Nephron progenitor cell (in vitro differentiated cells): Measurements from ENCODE around the gene EBF3.

Source experiments
- DNase-seq: peaks from one replicate; pipeline ENCODE4 v3.0.0; 2021
- H3K27ac Mint-ChIP-seq: 2 replicates; pipeline ENCODE4 v1.8.0; 2021; ENCODE audit warnings: mild to moderate bottlenecking, moderate library complexity, mixed read lengths
- H3K27me3 Mint-ChIP-seq: 2 replicates; pipeline ENCODE4 v1.8.0; 2021; ENCODE audit warnings: mild to moderate bottlenecking, low read depth, mixed read lengths; ENCODE audit not compliant: poor library complexity
- H3K36me3 Mint-ChIP-seq: 2 replicates; pipeline ENCODE4 v1.8.0; 2021; ENCODE audit warnings: low read depth, mixed read lengths
- H3K4me1 Mint-ChIP-seq: 2 replicates; pipeline ENCODE4 v1.8.0; 2021; ENCODE audit warnings: mixed read lengths
- H3K4me3 Mint-ChIP-seq: 2 replicates; pipeline ENCODE4 v1.8.0; 2021; ENCODE audit warnings: mild to moderate bottlenecking, moderate library complexity, mixed read lengths
- H3K9me3 Mint-ChIP-seq: 2 replicates; pipeline ENCODE4 v1.8.0; 2021; ENCODE audit warnings: mild to moderate bottlenecking, moderate library complexity, mixed read lengths
- CTCF ChIP-seq: fragments of 200-600 bp; sonication (generic); IDR thresholded peaks from 2 replicates; pipeline ENCODE4 v1.5.0; 2021; ENCODE audit warnings: antibody characterized with exemption

EBF3 gene

DNA sequence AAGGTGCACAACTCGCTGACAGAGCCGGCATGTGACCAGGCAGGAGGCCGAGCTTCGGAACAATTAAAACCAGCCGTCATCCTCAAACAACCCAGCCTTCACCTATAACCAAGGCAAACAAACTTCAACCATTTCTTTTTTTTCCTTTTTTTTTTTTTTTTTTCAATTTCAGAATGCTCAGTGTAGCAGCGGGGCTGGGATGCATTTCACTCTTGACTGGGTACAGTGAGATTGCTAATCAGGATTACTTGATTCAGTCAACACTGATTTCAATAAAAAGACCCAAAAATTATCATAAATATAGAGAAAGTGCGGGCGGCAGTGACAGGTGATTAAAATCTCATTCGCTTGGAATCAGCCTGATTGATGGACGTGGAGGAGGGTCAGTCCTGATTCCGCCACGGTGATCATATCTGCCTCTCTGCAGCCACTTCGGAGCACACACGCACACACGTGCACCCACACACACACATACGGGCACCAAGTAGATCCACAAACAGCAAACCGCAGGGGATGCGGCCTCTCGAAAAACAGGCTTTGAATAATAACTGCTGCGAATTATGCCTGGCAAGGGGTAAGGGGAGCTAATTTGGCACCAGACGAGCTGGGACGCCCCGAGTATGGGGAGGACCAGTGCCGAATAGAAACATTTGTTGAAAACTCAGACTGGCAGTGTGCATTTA, 31.2 kb downstream of the EBF3 start:
- peaks cover 21% of the 10 kb centered on the region for H3K4me1 Mint-ChIP-seq
- no peak overlapping the region for H3K4me3 Mint-ChIP-seq
- H3K36me3 Mint-ChIP-seq: peaks cover 2% of the 10 kb centered on the region
- H3K9me3 Mint-ChIP-seq: no peaks in the 10 kb centered on the region
- TF ChIP-seq CTCF: no peak
- DNase-seq: no peak
- H3K27ac Mint-ChIP-seq: no peak overlapping the region
- H3K27me3 Mint-ChIP-seq: peaks cover 4% of the 10 kb centered on the region

DNA sequence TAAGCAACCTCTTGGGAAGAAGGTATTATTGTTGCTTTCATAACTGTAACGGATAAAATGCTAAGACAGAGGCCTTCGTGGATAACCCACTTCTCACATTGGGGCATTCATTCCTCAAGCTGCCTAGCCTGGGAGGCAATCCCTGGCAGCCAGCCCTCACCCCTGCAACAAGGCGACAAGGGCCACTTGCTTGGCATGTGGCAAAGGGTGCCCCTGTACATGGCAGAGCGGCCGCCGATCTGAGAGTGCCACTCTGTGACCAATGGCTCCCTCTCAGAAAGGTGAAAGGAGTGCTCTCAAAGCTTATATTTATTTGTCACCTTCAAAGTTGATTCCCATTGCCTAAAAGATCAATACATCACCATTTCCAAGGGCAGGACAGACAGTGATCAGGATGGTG, 31.9 kb downstream of the EBF3 start:
- H3K9me3 Mint-ChIP-seq: no peaks in the 10 kb centered on the region
- H3K4me1 Mint-ChIP-seq: peaks cover 28% of the 10 kb centered on the region
- no peak for TF ChIP-seq CTCF
- H3K4me3 Mint-ChIP-seq: no peak overlapping the region
- DNase-seq: no peak
- H3K36me3 Mint-ChIP-seq: no peaks in the 10 kb centered on the region
- H3K27ac Mint-ChIP-seq: no peak overlapping the region
- H3K27me3 Mint-ChIP-seq: peaks cover 4% of the 10 kb centered on the region

- Mint-ChIP-seq H3K27me3 (peaks cover 3% of the 10 kb centered on the region), H3K4me3 (no peak overlapping the region), H3K36me3 (peaks cover 6% of the 10 kb centered on the region), H3K4me1 (peaks cover 29% of the 10 kb centered on the region), H3K9me3 (no peaks in the 10 kb centered on the region), H3K27ac (no peak overlapping the region)
- no peak for DNase-seq
- TF ChIP-seq CTCF: no peak
Measured at GRCh38 chr10:129929343-129930292, 34.5 kb downstream of the EBF3 start.

DNA sequence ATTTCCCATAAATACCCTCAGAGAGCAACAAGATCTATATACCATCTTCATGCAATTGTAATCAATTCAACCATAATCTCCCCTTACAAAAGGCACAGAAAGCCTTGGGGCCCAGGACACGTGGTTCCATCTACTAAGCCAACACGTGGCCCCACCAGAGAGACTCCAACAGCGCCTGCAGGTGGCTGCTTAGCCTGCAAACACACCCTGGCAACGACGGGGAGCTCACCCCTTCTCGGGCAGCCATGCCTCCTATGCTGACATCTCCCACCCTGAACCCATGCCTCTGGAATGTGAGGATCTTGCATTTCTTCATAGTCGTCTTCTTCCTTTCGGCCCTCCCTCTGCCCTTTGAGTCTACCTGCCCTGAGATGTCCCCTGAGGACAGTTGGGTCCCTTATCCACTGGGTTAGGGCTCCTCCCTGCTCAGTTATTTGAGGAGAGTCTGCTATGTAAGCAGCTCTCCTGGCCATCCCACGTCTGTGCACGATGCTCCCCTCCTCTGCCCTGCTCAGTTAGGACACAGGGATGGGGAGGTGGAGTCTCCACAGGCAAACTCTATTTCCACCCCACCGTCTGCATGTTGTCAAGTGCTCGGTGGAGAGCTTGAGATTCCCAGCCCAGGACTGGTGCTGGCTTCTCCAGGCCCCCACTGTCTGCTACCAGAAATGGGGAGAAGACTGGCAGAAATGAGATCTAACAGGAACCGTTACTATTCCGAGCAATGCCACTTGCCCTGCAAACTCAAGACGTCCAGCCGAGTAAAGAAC, 36.5 kb downstream of the EBF3 start:
- Mint-ChIP-seq H3K4me3 (no peak overlapping the region), H3K27ac (no peak overlapping the region), H3K36me3 (peaks cover 21% of the 10 kb centered on the region), H3K27me3 (no peaks in the 10 kb centered on the region), H3K9me3 (peaks cover 5% of the 10 kb centered on the region), H3K4me1 (peaks cover 19% of the 10 kb centered on the region)
- no peak for TF ChIP-seq CTCF
- no peak for DNase-seq

- H3K4me1 Mint-ChIP-seq: peaks cover 19% of the 10 kb centered on the region
- no peak overlapping the region for H3K27ac Mint-ChIP-seq
- peaks cover 22% of the 10 kb centered on the region for H3K36me3 Mint-ChIP-seq
Measured at GRCh38 chr10:129926066-129927055, 37.7 kb downstream of the EBF3 start.

More at GRCh38 chr10:129926066-129927055, 37.7 kb downstream of the EBF3 start:
- Mint-ChIP-seq H3K4me3 (no peak overlapping the region), H3K27me3 (no peaks in the 10 kb centered on the region), H3K9me3 (peaks cover 5% of the 10 kb centered on the region)
- TF ChIP-seq CTCF: no peak
- no peak for DNase-seq
